ENCODE data around the gene CTNNA2. TPM values are rescaled to one million over a fixed set of nuclear protein-coding genes. Genes with fewer than 3 reads are reported as not detected.

Gene CTNNA2
- total RNA-seq, 1 donor from 2014 or later, result 43.5 TPM

GRCh38 chr2:80303909-80304837 lies 791.3 kb downstream of the CTNNA2 start, which contains the start of gene LRRTM1:
Gene LRRTM1, minus strand, starts transcription at chr2:80304752. Its CDS starts 933 bp downstream, at chr2:80303819.
- Histone ChIP-seq H3K27ac (no peak within 1 kb of the TSS), H4K20me1 (ENCODE audit: low read depth) (peaks cover 13% of the 10 kb centered on the region), H3K4me2 (peak within 1 kb of the TSS; percentile 98), H3K9me3 (ENCODE audit: low read depth) (no peaks in the 10 kb centered on the region), H3K27me3 (peaks cover 56% of the 10 kb centered on the region), H3F3A (ENCODE audit: low read depth) (peaks cover 31% of the 10 kb centered on the region), H3K9ac (no peak within 1 kb of the TSS), H3K36me3 (no peaks in the 10 kb centered on the region), H2AFZ (replicated peaks) (peak within 1 kb of the TSS; percentile 77), H3K79me2 (ENCODE audit: low read depth) (no peaks in the 10 kb centered on the region), H3K4me3 (peak within 1 kb of the TSS; percentile 71), H3K4me1 (peaks cover 49% of the 10 kb centered on the region)
- TF ChIP-seq EZH2phosphoT487 (IDR thresholded peaks at IDR 0.05), result no peak
- TF ChIP-seq CTCF (IDR thresholded peaks at IDR 0.05), result no peak
- no peak for TF ChIP-seq EZH2 (IDR thresholded peaks at IDR 0.05)
- peak within 1 kb of the TSS; percentile 91 for H3K4me3 Mint-ChIP-seq
- H3K27ac Mint-ChIP-seq, result no peak within 1 kb of the TSS
- peak; percentile 79 for DNase-seq (ENCODE audit: low spot score)
- H3K27me3 Mint-ChIP-seq (ENCODE audit: insufficient read depth, low read depth), result peaks cover 26% of the 10 kb centered on the region
- no peaks in the 10 kb centered on the region for H3K36me3 Mint-ChIP-seq
- H3K9me3 Mint-ChIP-seq, result peaks cover 2% of the 10 kb centered on the region
- peaks cover 47% of the 10 kb centered on the region for H3K4me1 Mint-ChIP-seq

GRCh38 chr2:80311304-80311703 lies 798.5 kb downstream of the CTNNA2 start:
- H3K9me3 Mint-ChIP-seq, result peaks cover 1% of the 10 kb centered on the region
- no peak overlapping the region for H2AFZ ChIP-seq (replicated peaks)

GRCh38 chr2:80312282-80312839 lies 799.5 kb downstream of the CTNNA2 start:
- TF ChIP-seq CTCF (IDR thresholded peaks at IDR 0.05) (no peak), EZH2phosphoT487 (IDR thresholded peaks at IDR 0.05) (no peak), EZH2 (IDR thresholded peaks at IDR 0.05) (no peak)
- peaks cover 3% of the 10 kb centered on the region for H3K4me1 Mint-ChIP-seq
- H3K9me3 ChIP-seq (ENCODE audit: low read depth), result no peaks in the 10 kb centered on the region
- H2AFZ ChIP-seq (replicated peaks), result no peak overlapping the region
- no peak overlapping the region for H3K27ac ChIP-seq
- no peaks in the 10 kb centered on the region for H3K36me3 ChIP-seq
- H3K79me2 ChIP-seq (ENCODE audit: low read depth), result no peaks in the 10 kb centered on the region
- no peak overlapping the region for H3K9ac ChIP-seq
- no peak for DNase-seq (ENCODE audit: low spot score)
- no peak overlapping the region for H3K4me3 ChIP-seq
- no peaks in the 10 kb centered on the region for H3K36me3 Mint-ChIP-seq
- H3K4me3 Mint-ChIP-seq, result no peak overlapping the region
- no peaks in the 10 kb centered on the region for H3K9me3 Mint-ChIP-seq
- H3K27ac Mint-ChIP-seq, result no peak overlapping the region
- no peaks in the 10 kb centered on the region for H4K20me1 ChIP-seq (ENCODE audit: low read depth)
- H3F3A ChIP-seq (ENCODE audit: low read depth), result no peaks in the 10 kb centered on the region
- H3K27me3 ChIP-seq, result no peaks in the 10 kb centered on the region
- no peaks in the 10 kb centered on the region for H3K4me1 ChIP-seq
- H3K4me2 ChIP-seq, result no peak overlapping the region
- peaks cover 2% of the 10 kb centered on the region for H3K27me3 Mint-ChIP-seq (ENCODE audit: insufficient read depth, low read depth)

More at GRCh38 chr2:80311304-80311703, 798.5 kb downstream of the CTNNA2 start:
- H3F3A ChIP-seq (ENCODE audit: low read depth), result no peaks in the 10 kb centered on the region
- peaks cover 2% of the 10 kb centered on the region for H3K27me3 Mint-ChIP-seq (ENCODE audit: insufficient read depth, low read depth)
- H3K27ac ChIP-seq, result no peak overlapping the region
- H3K27me3 ChIP-seq, result peaks cover 2% of the 10 kb centered on the region
- no peaks in the 10 kb centered on the region for H3K36me3 Mint-ChIP-seq
- peaks cover 5% of the 10 kb centered on the region for H3K4me1 ChIP-seq
- no peaks in the 10 kb centered on the region for H3K9me3 ChIP-seq (ENCODE audit: low read depth)
- H3K4me3 ChIP-seq, result no peak overlapping the region
- DNase-seq (ENCODE audit: low spot score), result no peak
- H3K79me2 ChIP-seq (ENCODE audit: low read depth), result no peaks in the 10 kb centered on the region
- no peak overlapping the region for H3K4me3 Mint-ChIP-seq
- H3K4me1 Mint-ChIP-seq, result peaks cover 4% of the 10 kb centered on the region
- no peak for TF ChIP-seq CTCF (IDR thresholded peaks at IDR 0.05)
- TF ChIP-seq EZH2 (IDR thresholded peaks at IDR 0.05), result no peak
- no peak for TF ChIP-seq EZH2phosphoT487 (IDR thresholded peaks at IDR 0.05)
- H3K9ac ChIP-seq, result no peak overlapping the region
- H3K36me3 ChIP-seq, result no peaks in the 10 kb centered on the region
- H4K20me1 ChIP-seq (ENCODE audit: low read depth), result no peaks in the 10 kb centered on the region
- H3K27ac Mint-ChIP-seq, result no peak overlapping the region
- H3K4me2 ChIP-seq, result no peak overlapping the region

Measured in neural progenitor cell (in vitro differentiated cells).